Measurements from ENCODE around the gene DOCK4.
A peak's percentile ranks its signal among the peaks of the same experiment; 100 is the strongest.

DOCK4 gene

GRCh38 chr7:112118581-112119566 lies 87.3 kb downstream of the DOCK4 start:
- DNase-seq (ENCODE audit: low read depth, low spot score) = no peak
- no peak overlapping the region for H3K27ac ChIP-seq

DNA sequence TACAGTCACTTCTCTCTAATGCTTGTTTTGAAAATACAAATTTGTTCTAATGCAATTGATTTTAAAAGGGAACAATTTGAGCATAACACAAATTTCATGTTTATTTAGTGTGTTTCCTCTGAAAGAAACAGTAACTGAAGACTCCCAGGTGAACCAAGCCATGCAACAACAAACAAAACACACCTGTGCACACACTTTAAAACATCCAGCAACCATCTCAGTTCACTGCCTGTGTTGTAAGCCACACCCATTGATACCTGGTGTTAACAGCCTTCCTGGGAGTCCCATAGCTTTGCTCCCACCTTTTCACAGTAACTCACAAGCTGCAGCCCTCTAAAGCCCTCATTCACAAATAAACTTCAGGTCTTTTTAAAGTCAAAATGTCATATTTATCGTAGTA lies 89.3 kb downstream of the DOCK4 start:
- no peak for DNase-seq (ENCODE audit: low read depth, low spot score)
- H3K27ac ChIP-seq = no peak overlapping the region

DNA sequence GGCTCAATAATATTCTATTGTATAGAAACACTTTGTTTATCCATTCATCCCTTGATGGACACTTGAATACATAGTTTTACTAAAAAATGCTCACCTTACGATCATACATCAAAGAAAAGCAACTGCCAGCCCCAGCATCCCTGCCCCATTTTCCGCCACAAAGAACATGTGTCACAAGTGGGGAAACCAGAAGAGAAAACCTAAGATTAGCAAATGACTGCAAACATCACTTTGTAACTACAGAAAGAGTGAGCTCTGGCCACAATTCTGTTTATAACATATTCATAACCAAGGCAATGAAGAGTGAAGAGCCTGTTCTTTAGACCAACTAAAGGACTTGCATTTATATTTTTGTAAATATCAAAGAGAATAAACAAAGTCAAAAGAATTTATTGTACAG lies 89.8 kb downstream of the DOCK4 start:
- DNase-seq (ENCODE audit: low read depth, low spot score) = no peak
- no peak overlapping the region for H3K27ac ChIP-seq

DNA sequence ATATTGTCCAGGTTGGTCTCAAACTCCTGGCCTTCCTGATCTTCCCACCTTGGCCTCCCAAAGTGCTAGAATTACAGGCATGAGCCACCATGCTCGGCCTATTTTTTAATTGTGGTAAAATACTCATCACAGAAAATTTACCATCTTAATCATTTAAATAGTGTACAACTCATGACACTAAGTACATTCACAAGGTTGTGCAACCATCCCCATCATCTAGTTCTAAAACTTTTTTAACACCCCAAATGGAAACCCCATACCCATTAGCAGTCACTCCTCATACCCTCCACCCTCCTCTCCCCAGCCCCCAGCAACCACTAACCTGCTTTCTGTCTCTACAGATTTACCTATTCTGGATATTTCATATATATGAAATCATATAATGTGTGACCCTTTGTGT lies 90.3 kb downstream of the DOCK4 start:
- DNase-seq (ENCODE audit: low read depth, low spot score) = no peak
- H3K27ac ChIP-seq = no peak overlapping the region

- no peak overlapping the region for H3K27ac ChIP-seq
- DNase-seq (ENCODE audit: low read depth, low spot score) = no peak
These were observed 92.2 kb downstream of the DOCK4 start for GRCh38 chr7:112113913-112114575.

GRCh38 chr7:112112822-112113255 lies 93.4 kb downstream of the DOCK4 start:
- DNase-seq (ENCODE audit: low read depth, low spot score) = no peak
- H3K27ac ChIP-seq = no peak overlapping the region

DNA sequence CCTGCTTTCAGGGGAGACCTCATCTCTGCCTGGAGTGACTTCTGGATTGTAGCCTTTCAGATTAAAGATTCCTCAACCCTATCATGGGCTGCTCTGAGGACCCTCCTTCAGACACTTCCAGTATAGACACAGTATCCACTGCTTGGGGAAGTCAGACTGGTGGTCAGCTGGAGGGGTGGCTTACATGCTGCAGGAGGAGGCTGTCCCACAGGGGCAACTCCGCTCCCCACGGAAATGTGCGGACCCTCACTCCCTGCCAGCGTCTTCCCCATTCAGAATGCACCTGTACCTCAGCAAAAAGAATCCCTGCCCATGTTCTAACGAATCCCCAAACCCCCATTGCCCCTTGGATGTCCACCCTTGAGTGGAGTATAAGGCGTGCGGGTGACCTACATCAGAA lies 95.5 kb downstream of the DOCK4 start:
- no peak for DNase-seq (ENCODE audit: low read depth, low spot score)

GRCh38 chr7:112110175-112110574 lies 96.0 kb downstream of the DOCK4 start:
- no peak for DNase-seq (ENCODE audit: low read depth, low spot score)
- H3K27ac ChIP-seq = no peak overlapping the region

More for the DNA sequence above, 95.5 kb downstream of the DOCK4 start:
- no peak overlapping the region for H3K27ac ChIP-seq

GRCh38 chr7:112108981-112109380 lies 97.2 kb downstream of the DOCK4 start:
- no peak overlapping the region for H3K27ac ChIP-seq
- DNase-seq (ENCODE audit: low read depth, low spot score) = no peak

- no peak overlapping the region for H3K27ac ChIP-seq
- no peak for DNase-seq (ENCODE audit: low read depth, low spot score)
These were observed 100.3 kb downstream of the DOCK4 start for GRCh38 chr7:112105584-112106530.

GRCh38 chr7:112104120-112104519 lies 102.1 kb downstream of the DOCK4 start:
- H3K27ac ChIP-seq = no peak overlapping the region
- no peak for DNase-seq (ENCODE audit: low read depth, low spot score)

GRCh38 chr7:112103246-112103645 lies 103.0 kb downstream of the DOCK4 start:
- DNase-seq (ENCODE audit: low read depth, low spot score) = no peak
- no peak overlapping the region for H3K27ac ChIP-seq

DNA sequence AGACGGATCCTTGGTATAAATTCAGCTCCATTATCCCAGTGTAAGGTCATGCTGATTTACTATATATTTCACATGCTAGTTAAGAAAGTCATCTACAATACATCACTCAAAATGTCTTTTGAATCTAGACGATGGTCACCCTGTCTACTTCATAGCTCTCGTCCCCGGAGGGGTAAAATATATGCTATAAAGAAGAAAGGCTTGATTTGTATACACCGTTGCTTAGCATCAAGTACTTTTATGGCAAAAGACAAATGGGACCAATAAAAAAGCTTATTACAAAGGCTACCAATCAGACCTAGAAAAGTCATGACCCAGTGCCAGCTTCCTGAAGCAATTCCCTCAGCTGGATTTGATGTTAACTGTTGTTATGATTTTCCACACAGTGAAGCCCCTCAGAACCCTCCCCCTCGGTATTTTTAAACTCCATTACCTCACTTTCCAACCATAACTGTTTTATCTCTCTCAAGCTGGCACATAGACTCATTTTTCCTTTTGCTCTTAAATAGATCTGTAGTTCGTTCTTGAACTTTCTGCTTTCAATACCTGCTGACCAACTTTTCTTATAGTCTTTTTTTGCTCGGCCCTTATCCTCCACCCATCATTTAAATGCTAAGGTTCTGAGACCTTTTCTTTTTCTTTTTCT lies 104.9 kb downstream of the DOCK4 start:
- no peak for DNase-seq (ENCODE audit: low read depth, low spot score)
- no peak overlapping the region for H3K27ac ChIP-seq

DNA sequence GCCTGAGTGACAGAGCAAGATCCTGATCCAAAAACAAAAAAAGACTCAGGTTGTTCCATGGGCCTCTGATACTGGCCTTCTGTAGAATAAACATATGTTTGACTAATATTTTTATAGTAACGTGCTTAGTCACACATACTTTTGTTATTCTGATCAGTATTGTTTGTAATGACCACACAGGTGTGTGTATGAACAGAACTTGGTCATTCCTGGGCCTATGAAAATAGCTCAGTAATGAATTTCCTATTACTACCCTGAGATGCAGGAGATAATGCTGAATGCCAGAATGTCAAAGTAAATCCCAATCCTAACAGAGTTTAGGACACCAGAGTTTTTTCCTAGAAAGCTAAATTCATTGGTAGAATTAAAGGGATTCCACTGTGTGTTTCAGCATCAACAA lies 108.7 kb downstream of the DOCK4 start:
- no peak overlapping the region for H3K27ac ChIP-seq
- peak; percentile 43 for DNase-seq (ENCODE audit: low read depth, low spot score)

DNA sequence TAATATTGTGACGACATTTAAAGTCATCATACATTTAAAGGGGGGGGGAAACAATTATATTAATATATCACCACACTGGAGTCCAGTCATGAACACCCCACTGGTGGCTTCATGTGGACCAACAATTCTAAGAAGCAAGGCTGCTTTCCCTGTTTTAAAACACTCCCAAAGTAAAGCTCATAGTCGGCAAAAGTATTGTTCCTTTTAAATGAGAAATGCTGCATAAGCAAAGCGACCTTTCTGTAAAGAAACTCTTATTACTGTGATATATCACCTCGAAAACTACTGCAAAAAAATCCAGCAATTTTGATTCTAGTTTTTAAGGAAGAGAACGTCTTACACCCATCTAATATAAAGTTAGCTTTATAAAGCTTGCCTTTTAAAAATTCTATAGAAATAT lies 112.8 kb downstream of the DOCK4 start:
- no peak for DNase-seq (ENCODE audit: low read depth, low spot score)
- H3K27ac ChIP-seq = no peak overlapping the region

DNA sequence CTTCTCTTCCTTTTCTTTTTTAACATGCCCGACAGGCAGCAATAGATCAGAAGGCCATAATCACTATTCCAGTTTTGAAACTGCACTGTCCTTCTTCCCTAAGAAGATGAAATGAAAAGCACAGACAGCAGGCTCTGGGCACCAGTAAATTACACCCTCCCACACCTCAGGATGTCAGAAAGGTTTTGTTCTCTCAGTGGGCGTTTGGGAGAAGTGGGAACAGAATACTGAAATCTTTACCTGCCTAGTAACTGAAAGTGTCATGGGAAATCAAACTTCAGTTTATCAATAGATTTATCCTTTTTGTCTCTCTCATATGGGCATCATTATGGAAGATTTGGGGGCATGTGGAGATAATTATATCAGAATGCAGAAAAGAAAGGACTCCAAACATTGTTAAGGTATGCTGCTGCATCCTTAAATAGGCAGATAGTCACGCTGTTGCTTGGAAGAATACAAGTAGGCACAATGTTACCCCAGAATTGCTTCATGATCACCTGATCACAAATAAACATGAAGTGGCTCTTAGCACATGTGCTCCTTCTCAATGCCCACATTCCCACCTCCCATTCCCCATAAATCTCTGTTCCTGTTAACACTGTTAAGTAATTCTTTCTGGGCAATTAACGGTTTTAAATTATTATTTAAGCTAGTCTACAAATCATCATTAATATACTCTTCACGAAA lies 113.3 kb downstream of the DOCK4 start:
- DNase-seq (ENCODE audit: low read depth, low spot score) = no peak
- H3K27ac ChIP-seq = no peak overlapping the region

DNA sequence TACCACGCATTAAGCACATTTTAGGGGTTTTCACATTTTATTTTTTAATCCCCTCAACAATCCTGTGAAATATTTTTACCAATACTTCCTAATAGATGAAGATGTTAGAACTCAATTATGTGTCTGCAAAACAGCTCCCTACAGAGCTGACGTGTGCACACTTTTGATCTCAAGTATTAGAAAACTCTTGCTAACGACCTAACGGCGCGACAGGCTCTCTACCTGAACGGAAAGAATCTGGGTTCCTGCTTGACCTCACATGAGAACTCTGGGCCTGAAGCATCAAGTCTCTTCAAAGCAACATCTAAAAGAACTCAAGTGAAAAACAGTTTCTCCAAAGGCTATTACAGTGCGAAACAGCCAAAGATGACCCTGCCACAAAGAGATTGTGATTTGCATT lies 113.9 kb downstream of the DOCK4 start:
- DNase-seq (ENCODE audit: low read depth, low spot score) = no peak
- H3K27ac ChIP-seq = no peak overlapping the region

DNA sequence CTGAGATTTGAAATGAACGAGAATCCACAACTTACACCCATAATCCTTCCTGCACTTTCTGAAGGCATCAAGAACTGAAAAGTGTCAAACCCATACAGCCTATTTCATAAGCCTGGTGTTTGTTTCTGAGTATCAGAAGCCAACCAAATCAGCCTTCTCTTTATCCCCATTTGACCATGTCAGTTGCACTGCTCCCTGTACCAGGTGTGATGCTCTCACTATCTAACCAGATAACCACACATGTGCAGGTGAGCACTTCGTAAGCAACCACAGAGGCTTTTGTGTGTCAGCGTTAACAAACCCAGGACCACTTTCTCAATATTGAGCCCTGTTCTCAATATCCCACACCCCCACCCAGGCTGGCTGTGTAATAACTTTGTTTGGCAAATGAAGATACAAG lies 114.4 kb downstream of the DOCK4 start:
- H3K27ac ChIP-seq = no peak overlapping the region
- no peak for DNase-seq (ENCODE audit: low read depth, low spot score)

DNA sequence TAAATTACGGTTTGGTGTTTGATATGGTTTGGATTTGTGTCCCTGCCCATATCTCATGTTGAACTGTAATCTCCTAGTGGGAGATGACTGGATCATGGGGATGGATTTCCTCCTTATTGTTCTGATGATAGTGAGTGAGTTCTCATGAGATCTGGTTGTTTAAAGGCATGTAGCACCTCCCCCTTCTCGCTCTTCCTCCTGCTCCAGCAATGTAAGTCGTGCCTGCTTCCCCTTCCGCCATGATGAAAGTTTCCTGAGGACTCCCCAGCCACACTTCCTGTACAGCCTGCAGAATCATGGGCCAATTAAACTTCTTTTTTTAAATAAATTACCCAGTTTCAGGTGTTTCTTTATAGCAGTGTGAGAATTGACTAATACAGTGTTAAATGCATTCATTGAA lies 116.6 kb downstream of the DOCK4 start:
- H3K27ac ChIP-seq = no peak overlapping the region
- no peak for DNase-seq (ENCODE audit: low read depth, low spot score)

All from epithelial cell of prostate (primary cell).